Right renal cortex interstitium (tissue), 3 donors: ENCODE results near the gene PIGA. TPM values are rescaled to one million over a fixed set of nuclear protein-coding genes. Genes with fewer than 3 reads are reported as not detected.

Experiments used
- DNase-seq, 3 donors: peaks; one replicate each; pipeline ENCODE4 v3.0.0-alpha.2; 2013; ENCODE audit warnings: low read depth in 3 of 3, low spot score in 2 of 3
- polyA plus RNA-seq, 3 donors: library from polyadenylated mRNA; unstranded; fragments of 120-200 nt; gene quantifications; one replicate each; pipeline ENCODE4 v1.2.1, GENCODE V29; 2013; ENCODE audit not compliant: insufficient read length in 3 of 3

PIGA gene, protein sequence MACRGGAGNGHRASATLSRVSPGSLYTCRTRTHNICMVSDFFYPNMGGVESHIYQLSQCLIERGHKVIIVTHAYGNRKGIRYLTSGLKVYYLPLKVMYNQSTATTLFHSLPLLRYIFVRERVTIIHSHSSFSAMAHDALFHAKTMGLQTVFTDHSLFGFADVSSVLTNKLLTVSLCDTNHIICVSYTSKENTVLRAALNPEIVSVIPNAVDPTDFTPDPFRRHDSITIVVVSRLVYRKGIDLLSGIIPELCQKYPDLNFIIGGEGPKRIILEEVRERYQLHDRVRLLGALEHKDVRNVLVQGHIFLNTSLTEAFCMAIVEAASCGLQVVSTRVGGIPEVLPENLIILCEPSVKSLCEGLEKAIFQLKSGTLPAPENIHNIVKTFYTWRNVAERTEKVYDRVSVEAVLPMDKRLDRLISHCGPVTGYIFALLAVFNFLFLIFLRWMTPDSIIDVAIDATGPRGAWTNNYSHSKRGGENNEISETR
- 10 to 100 TPM; 13.0 to 17.5 (median 14.2) TPM for polyA plus RNA-seq

DNA sequence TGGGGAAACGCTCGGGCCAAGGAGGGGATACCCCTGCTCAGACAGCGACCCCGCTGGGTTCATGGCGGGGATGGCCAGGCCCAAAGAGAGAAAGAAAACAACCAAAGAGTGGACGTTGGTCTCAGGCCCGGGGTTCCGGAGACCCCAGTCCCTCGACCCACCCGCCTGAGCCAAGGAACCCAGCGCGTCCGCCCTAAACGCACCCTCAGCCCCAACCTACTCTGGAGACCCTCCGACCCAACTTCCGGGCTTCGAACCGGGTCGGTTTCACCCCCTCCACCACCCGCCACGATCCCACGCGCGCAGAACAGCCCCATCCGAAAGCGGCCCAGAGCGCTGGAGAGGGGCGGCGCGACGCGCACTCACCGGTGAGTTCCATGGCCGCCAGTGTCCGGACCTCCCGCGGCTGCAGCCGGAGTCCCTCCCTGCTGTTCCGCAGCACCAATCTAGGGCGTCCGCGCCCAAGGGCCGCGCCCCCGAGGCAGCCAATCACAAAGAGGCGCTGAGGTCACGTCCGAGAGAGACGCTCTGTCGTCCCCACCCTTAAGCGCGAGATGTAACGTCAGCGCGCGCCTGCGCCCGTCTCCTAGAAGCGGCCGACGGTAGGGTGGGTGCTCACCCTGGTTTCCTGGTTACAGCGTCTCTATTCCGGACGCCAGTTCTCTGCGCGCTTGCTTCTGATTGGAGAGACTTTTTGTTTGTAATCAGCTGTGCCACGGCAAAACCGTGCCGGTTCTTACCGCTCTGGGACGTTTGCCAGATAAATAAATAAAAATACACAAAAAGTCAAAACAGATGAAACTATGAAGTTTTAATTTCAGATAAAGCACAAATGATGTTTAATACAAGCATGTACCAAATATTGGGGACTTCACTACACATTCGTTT lies at the start of gene PIGA:
PIGA (minus strand) TSS at position 389 of the 888 bp plus-strand sequence. CDS start 3,593 bp downstream, outside the sequence.
- DNase-seq = peak; percentile 73 to 89 (median 78)

DNA sequence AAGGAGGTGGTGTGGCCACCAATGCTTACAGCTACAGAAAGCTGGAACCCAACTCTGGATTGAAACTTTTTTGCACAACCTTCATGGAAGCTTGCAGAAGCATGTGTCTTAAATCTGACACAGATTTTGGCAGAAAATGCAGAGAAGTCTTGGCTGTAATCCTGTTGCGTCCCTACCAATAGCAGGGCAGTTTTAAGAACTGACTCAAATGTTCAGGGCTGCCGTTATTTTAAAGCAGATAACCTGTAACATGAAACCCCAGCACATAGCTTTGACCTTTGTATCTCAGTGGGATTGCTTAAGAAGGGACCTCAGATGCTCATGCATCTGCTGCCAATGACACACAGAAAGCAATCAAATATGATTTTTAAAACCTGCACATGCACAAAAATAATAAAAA lies 49.0 kb upstream of the PIGA start, which contains the start of gene VEGFD:
VEGFD (minus strand) TSS at position 110 of the 400 bp plus-strand sequence. CDS start 467 bp downstream, outside the sequence.
- no peak for DNase-seq

DNA sequence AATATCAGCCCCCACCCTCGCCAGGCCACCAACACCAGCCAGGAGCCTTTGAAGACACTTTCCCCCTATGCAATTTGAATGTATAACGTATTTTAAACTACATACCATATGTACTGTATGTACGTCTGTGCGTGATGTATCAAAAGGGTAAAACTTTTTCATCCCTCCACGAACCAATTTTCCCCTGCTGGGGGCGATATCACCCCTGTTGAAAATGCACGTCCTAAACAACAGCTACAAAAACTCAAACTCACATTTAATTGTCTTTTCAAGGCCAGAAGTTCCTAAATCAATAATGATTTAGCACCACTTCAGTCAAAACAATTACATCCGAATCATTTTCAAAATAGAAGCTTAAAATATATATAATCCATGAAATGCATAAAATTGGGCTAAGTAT lies 47.5 kb upstream of the PIGA start:
- no peak for DNase-seq

DNA sequence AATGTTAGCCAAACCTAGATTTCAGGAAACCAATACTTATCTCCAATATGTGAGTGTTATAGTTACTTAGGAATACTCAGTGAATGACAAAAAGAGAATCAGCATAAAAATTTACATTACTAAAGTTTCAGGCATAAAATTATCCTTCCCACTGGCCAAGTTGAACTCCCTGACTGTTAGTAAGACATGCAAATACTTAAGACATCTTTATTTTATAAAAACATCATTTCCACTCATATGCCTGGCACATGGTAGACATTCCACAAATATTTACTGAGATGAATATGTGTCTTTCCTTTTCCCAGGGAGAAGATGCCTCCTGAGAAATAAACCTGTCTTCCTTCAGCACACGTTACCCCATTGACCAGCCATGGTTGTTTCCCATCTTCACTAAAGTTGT lies 41.6 kb upstream of the PIGA start:
- no peak for DNase-seq

DNA sequence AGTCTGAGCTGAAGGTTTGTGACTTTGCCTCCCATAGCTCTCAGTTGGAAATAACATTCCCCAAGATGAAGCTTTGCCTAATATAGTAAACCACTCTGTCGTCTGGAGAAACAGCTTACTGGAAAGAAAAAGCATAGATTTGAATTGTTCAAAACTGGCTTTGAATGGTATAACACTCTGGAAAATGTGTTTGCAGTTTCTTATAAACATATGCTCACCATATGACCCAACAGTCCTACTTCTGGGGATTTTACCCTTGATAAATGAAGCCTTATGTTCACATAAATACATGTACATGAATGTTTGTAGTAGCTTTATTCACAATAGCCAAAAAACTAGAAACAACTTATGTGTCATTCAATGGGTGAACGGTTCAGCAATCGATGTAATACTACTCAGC lies 38.7 kb upstream of the PIGA start:
- DNase-seq = no peak

DNA sequence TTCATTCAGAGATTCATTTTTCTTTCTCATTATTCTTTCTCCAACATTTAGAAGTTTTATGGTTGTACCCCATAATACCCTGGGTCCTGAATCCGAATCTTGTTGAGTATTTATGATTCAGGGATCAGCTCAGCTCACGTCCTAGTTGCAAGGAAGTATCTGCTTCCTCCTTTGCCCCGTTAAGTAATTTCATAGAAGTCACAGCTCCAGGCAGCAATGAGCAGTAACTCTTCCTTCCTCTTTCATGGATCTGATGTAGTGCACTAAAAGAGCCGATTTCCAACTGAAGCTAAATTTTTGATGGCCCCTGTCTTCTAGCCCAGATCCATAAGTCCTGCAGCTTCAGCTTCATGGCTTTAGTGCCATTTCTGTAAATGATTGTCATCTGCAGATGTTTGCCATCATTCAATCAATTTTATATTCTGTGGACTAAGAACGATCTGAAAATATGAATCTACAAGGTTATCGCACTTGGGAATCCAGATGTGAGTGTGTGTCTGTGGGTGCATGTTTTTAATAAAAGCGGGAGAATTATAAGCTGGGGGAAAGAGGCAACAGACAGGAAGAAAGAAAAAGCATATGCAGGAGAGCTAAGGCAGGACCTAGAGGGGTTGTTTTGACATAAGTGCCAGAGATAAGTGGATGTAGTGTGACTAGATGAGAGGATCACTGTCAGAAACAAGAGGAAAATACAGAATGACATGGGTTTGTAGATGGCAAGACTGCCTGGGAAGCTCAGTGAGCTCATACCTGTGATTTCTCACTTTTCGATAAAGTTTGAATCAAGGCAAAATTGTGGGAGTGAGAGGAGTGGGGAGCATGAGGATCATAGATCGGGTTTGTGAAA lies 31.4 kb upstream of the PIGA start:
- DNase-seq = no peak

DNA sequence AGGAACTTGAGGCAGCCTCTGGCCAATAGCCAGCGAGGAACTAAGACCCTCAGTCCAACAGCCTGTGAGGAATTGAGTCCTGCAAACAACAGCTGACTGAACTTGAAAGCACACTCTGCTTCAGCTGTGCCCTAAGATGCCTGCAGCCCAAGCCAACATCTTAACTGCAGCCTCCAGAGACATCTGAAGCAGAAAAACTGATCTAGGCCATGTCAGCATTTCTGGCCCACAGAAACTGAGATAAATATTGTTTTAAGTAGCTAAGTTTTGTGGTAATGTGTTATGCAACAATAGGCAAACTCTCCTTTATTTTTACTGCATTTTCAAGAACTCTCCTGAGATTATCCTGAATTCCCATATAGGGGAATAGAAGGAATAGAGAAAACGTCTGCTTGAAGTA lies 24.4 kb upstream of the PIGA start:
- DNase-seq = no peak

DNA sequence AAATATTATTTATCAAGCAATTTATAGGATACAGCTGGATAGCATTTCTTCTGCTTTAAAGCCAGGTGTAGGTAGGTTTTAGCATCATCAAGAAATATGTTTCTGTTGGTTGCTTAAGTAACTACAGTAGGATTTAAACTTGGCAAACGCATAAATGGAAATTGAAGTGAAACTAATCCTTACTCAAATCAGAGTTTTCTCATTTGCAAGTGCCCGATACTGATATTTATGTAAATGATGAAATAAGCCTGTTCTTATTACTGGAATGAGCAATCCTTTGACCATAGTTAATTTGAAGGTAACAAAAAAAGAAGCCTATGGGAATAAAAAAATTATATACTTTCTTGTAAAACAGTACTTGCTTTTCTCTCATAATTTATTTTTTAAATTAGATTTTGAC lies 23.2 kb upstream of the PIGA start:
- DNase-seq = no peak

DNA sequence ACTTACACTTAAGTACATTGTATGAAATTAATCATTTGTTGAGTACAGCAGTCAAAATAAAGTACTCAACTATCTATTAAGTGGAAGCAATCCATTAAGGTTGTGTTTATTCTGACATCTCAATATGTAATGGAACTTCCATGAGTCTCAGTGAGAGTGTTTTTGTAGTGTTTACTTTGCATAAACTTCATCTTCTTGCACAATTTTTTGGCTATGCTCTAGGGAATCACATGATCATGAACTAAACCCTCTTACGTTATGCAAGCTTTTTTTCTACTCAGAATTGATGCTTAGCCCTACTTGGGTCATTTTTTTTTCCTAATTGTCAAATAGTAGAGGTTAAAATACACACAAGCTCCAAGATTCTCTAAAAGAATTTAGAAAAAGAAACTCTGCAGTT lies 21.1 kb upstream of the PIGA start:
- no peak for DNase-seq

DNA sequence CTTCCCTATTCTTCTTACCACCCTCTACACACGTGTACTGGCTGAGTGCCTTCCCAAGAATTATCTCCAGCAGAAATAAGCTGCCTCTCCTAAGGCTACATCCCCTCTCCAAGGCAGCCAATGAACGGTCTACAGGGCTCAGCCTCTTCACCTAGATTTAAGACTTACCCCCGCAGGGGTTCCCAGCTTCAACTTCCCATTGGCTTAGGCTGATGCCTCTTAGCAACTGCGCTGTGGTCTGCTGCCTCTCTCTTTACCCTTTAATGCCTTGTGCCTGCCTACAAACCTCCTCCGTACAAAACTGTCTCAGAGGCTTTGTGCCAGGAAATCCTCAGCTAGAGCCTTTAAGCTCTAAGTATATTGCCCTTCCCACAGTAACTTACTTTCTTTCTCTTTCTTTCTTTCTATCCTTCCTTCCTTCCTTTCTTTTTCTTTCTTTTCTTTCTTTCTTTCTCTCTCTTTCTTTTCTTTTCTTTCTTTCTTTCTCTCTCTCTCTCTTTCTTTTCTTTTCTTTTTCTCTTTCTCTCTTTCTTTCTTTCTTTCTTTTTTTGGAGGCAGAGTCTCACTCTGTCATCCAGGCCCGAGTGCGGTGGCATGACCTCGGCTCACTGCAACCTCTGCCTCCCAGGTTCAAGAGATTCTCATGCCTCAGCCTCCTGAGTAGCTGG lies 15.1 kb upstream of the PIGA start:
- no peak for DNase-seq

DNA sequence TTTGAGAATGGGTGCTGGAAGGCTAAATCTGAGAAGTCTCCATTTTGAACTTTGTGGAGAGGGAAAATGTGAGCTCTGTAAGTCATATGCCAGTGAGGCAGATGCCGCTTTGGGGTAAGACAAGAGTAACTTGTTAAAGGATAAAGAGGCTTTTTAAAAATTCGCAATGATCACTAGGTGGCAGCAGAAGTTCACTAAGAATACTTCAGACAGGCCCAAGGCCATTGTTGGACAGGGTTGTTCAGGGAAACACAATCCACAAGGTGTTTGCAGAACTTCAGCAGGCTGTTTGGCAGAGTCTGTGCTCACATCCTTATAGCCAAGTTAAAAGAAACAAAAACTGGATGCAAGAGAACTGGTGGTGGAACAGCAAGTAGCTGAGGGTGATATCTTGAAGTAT lies 13.7 kb upstream of the PIGA start:
- DNase-seq = peak in 1 of 3 donors; percentile 35

DNA sequence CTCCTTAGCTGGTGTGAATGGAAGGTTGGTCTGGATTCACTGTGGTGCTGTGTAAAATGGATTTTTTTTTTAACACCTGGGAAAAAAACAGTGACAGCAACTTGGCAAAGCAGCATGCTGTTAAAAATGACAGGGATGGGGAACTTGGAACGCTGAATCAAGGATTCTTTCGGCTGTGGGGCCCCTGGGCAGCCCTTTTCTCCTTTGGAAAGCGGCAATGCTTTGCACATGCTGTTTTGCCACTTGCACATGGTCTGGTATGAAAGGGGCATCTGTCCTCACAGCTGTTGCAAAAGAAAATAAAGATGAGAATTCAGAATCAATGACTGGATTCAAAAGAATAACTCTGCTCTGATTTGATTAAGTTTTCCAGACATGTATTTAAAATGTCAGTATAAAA lies 10.7 kb upstream of the PIGA start:
- no peak for DNase-seq

DNA sequence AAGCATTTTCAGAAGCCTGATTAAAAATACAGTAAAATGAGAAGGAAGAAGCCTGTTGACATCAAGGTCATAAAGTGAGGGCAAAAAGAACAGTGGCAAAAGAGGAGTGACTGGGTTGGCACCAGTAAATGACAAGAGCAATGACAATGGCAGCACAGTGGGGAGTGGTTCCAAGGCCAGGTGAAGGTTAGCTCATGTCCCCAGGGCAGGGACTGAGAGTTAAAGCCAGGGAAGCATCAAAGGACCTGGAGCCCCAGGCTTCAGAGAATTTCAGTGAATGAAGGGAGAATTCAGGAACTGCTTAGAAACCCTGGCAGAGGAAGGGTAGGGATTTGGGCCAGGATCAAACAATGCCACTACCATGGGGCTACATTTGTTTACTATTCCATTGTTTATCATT lies 8.8 kb upstream of the PIGA start:
- no peak for DNase-seq

DNA sequence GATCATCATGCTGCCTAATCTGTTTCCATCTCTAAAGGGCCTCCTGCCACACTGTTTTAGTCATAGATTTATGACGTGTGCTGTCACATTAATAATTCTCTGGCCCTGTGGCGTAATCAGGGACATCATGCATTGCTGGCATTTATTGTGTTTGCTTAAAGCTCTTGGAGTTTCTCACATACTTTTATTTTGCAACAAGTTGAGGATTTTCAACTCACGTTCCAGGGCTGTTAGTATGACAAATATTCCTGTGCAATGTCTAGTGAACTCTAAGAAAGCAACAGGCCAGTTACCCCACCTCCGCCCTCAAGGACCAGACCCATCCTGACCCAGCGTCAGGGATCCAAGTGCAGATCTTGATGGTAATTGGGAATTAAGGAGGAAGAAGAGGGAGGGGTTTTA lies 7.8 kb upstream of the PIGA start:
- DNase-seq = no peak

DNA sequence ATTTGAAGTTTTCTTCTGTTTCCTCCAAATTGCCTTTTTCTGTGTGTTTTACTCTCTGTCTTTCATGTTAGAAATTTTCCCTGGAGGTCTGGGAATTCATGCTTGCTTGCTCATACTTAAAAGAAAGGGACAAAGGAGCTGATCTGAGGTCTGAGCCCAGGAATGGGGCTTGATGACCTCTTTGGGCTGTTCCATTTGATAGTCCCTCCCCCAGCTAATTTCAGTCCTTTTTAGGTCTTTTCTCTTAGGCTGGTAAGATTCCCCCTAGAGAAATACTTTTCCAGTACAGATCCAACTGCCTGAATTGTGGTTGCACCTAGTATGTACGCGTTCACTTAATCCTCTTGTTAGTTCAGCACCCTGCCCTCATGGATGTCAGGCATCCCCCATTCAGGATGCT lies 5.5 kb upstream of the PIGA start:
- DNase-seq = no peak

DNA sequence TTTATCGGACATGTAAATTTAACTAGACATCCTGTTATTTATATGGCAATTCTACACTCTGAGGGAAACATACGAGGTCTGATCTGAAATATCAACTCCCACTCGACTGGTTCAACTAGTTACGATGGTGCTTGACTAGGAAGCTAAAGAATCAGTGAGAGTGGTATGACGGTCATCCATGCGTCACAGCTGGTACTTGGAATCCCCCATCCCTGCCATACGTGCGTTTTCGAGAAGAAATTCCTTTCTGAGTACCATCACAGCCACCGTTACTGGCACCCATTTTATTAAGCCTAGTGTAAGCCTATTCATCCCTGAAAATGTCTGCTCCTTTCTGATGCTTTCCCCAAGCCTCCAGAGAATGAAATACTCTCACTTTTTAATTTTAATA lies 695 bp upstream of the PIGA start:
- peak in 1 of 3 donors; percentile 23 for DNase-seq

DNA sequence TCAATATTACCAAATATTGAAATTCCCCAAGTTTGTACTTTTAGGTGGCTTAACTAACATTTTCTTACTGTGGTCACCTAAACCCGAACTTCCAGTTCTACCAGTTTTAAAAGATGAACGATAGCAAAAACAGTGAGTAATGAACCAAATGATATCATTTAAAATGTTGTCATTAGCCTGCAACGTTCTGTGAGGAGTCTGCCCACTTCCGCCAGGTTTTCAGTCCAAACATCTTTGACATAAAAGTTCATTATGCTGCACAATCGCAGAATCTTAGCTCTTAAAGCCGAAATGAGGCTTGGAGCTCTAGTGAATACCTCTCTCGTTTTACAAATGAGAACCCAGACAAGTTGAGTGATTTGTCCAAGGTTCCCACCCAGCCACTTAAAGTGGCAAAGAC lies 762 bp downstream of the PIGA start:
- DNase-seq = no peak

DNA sequence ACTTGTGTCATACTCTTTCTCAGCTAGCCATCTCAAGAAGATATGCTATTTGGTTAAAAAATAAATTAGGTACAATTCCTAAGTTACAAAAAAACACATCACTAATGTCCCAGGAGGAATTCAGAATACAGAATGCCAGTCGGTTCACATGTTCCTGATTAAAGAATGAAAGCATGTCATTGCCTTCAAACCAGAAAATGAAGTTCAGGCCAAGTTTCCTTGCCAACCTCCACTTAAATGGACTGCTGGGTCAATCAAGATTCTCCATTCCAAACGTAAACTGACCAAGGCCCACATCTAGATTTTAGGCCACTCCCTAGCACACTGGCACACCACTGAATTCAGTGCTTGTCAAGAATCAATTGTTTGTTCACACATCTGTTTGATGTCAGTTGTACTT lies 6.5 kb downstream of the PIGA start:
- DNase-seq = no peak

DNA sequence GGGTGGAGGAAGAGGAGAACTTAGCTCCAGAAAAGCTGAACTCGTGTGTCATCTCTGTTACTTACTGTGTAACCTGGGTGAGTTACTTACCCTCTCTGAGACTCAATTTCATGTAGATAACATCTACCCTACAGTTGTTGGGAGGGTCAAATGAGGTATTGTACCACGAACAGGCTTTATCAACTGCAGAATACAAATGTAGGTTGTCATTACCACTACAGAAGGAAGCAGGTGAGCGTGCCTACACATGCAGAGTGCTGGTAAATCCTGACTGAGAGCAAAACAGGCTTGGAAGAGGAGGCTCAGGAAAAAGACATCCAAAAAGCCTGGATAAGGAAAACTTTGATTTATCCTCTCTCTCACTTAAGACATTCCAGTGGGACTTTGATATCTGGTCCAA lies 7.2 kb downstream of the PIGA start:
- no peak for DNase-seq

DNA sequence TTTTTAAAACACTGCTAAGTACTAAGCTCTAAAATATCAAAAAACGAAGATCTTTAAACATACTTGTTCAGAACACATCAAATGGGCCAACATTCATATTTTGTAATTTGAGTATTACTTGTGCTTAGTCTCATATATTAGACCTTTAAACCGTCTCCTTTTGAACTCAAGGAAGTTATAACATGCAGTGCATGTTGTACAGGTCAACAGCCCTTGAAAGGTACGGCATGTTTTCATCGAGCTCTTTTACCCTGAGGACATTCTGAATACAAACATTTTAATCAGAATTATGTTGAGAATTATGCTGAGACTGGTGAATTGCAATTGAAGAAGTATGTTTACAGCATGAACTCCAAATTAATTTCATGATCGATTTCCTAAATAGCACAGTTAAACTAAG lies 12.9 kb downstream of the PIGA start:
- DNase-seq = no peak
